H1 (cell line): Measurements from ENCODE around the gene CPXM2. TPM values are rescaled to one million over a fixed set of nuclear protein-coding genes. Genes with fewer than 3 reads are reported as not detected.

ENCODE experiments used
- CTCF ChIA-PET: fragments of 300-600 bp; sonication (Branson Sonifier 250); formaldehyde crosslinking; loops from one replicate; lab custom pipeline; 2021; ENCODE audit not compliant: partially characterized antibody; lab: Charles Lee
- POLR2A ChIA-PET: fragments of 300-600 bp; sonication (Branson Sonifier 250); formaldehyde crosslinking; loops from one replicate; lab custom pipeline; 2021; ENCODE audit warnings: inconsistent platforms; ENCODE audit not compliant: partially characterized antibody; lab: Charles Lee
- DNase-seq, 2 experiments: peaks; one replicate each; pipeline versions ENCODE4 v3.0.0 to v3.0.0-alpha.2; 2010 to 2022; ENCODE audit warnings: low spot score in 2 of 2, low read depth in 1 of 2, mixed read lengths in 1 of 2
- FAIRE-seq: peaks from 2 replicates; lab custom pipeline; 2011; peaks lifted over from hg19 to GRCh38; lab: Jason Lieb, UNC
- H2AFZ ChIP-seq: 2 replicates; pipeline ENCODE4 v1.8.1; 2012; ENCODE audit warnings: low read length, inconsistent platforms
- H2AK5ac ChIP-seq: 2 replicates; pipeline ENCODE4 v1.6.1; 2013; ENCODE audit warnings: low read depth, low read length
- H2BK120ac ChIP-seq: replicated peaks from 2 replicates; pipeline ENCODE3; 2013; ENCODE audit warnings: low read depth, low read length, inconsistent platforms
- H2BK12ac ChIP-seq: 2 replicates; pipeline ENCODE4 v1.6.1; 2013; ENCODE audit warnings: low read depth, low read length
- H2BK15ac ChIP-seq: 2 replicates; pipeline ENCODE4 v1.6.1; 2013; ENCODE audit warnings: low read length
- H2BK20ac ChIP-seq: 2 replicates; pipeline ENCODE4 v1.6.1; 2013; ENCODE audit warnings: low read length
- H2BK5ac ChIP-seq: 2 replicates; pipeline ENCODE4 v1.6.1; 2013; ENCODE audit warnings: low read depth, low read length
- H3K14ac ChIP-seq: 2 replicates; pipeline ENCODE4 v1.6.1; 2013; ENCODE audit warnings: inconsistent platforms; ENCODE audit not compliant: insufficient read length
- H3K18ac ChIP-seq: 2 replicates; pipeline ENCODE4 v1.6.1; 2013; ENCODE audit warnings: low read length; ENCODE audit errors: extremely low read depth
- H3K23ac ChIP-seq: 2 replicates; pipeline ENCODE4 v1.6.1; 2013; ENCODE audit warnings: inconsistent platforms; ENCODE audit not compliant: insufficient read length
- H3K23me2 ChIP-seq: 2 replicates; pipeline ENCODE4 v1.6.1; 2013; ENCODE audit warnings: low read depth, low read length
- H3K27ac ChIP-seq: 2 replicates; pipeline ENCODE4 v1.6.1; 2011; ENCODE audit warnings: low read depth, low read length, inconsistent platforms
- H3K27me3 ChIP-seq, 4 experiments: replicated peaks in 1 of 4; 1 replicate in 1 of 4; 2 replicates in 3 of 4; pipeline versions ENCODE4 v1.6.1 to v1.8.1; 2011 to 2013; ENCODE audit warnings: low read length in 3 of 4, mild to moderate bottlenecking in 3 of 4, inconsistent platforms in 2 of 4, mixed read lengths in 2 of 4, moderate library complexity in 1 of 4; ENCODE audit not compliant: control insufficient read depth in 3 of 4, insufficient read depth in 3 of 4; ENCODE audit errors: extremely low read depth in 1 of 4
- H3K36me3 ChIP-seq, 4 experiments: 2 replicates each; pipeline versions ENCODE4 v1.6.1 to v1.8.1; 2011 to 2013; ENCODE audit warnings: mild to moderate bottlenecking in 4 of 4, low read length in 3 of 4, moderate library complexity in 2 of 4, control low read depth in 1 of 4, inconsistent platforms in 1 of 4; ENCODE audit not compliant: insufficient read depth in 4 of 4, control insufficient read depth in 2 of 4
- H3K4ac ChIP-seq: replicated peaks from 2 replicates; pipeline ENCODE3; 2013; ENCODE audit warnings: low read length, low read depth, mixed read lengths, inconsistent platforms; ENCODE audit not compliant: insufficient read length
- H3K4me1 ChIP-seq, 4 experiments: replicated peaks in 1 of 4; 1 replicate in 1 of 4; 2 replicates in 3 of 4; pipeline versions ENCODE4 v1.6.1 to v1.8.1; 2011 to 2013; ENCODE audit warnings: low read length in 3 of 4, inconsistent platforms in 2 of 4, mixed read lengths in 1 of 4; ENCODE audit not compliant: insufficient read depth in 4 of 4, control insufficient read depth in 3 of 4
- H3K4me2 ChIP-seq, 2 experiments: 2 replicates each; pipeline versions ENCODE4 v1.6.1 to v1.8.1; 2011 to 2013; ENCODE audit warnings: low read depth in 2 of 2, low read length in 2 of 2, control low read depth in 1 of 2, inconsistent platforms in 1 of 2, mild to moderate bottlenecking in 1 of 2; ENCODE audit not compliant: insufficient read depth in 1 of 2
- H3K4me3 ChIP-seq, 4 experiments: fragments of 200-600, 300-600 bp in 1 of 4; sonication (generic), shearing (Covaris generic), sonication (Bioruptor Twin) in 1 of 4; 2 replicates each; pipeline versions ENCODE4 v1.5.1 to v1.8.1; 2011 to 2016; ENCODE audit warnings: low read length in 4 of 4, low read depth in 3 of 4, control low read depth in 2 of 4, inconsistent platforms in 2 of 4, mild to moderate bottlenecking in 2 of 4, mixed read lengths in 1 of 4, moderate library complexity in 1 of 4; ENCODE audit not compliant: insufficient read depth in 2 of 4; ENCODE audit errors: extremely low read depth in 1 of 4
- H3K56ac ChIP-seq: replicated peaks from 2 replicates; pipeline ENCODE3; 2013; ENCODE audit warnings: low read depth, mild to moderate bottlenecking, mixed read lengths, low read length, inconsistent platforms; ENCODE audit not compliant: insufficient read length
- H3K79me1 ChIP-seq: 2 replicates; pipeline ENCODE4 v1.6.1; 2013; ENCODE audit warnings: low read depth, low read length, control low read depth
- H3K79me2 ChIP-seq, 2 experiments: 2 replicates each; pipeline versions ENCODE4 v1.6.1 to v1.8.1; 2012 to 2013; ENCODE audit warnings: low read length in 2 of 2, mild to moderate bottlenecking in 2 of 2, inconsistent platforms in 1 of 2; ENCODE audit not compliant: insufficient read depth in 2 of 2, control insufficient read depth in 1 of 2
- H3K9ac ChIP-seq, 4 experiments: replicated peaks in 1 of 4; 1 replicate in 1 of 4; 2 replicates in 3 of 4; pipeline versions ENCODE4 v1.6.1 to v1.8.1; 2011 to 2013; ENCODE audit warnings: low read depth in 3 of 4, low read length in 3 of 4, control low read depth in 2 of 4, mild to moderate bottlenecking in 2 of 4, moderate library complexity in 2 of 4, inconsistent platforms in 1 of 4; ENCODE audit errors: extremely low read depth in 1 of 4
- H3K9me3 ChIP-seq, 2 experiments: 2 replicates each; pipeline versions ENCODE4 v1.6.1 to v1.8.1; 2012 to 2013; ENCODE audit warnings: mild to moderate bottlenecking in 2 of 2, moderate library complexity in 2 of 2, control low read depth in 1 of 2, inconsistent platforms in 1 of 2, low read depth in 1 of 2, low read length in 1 of 2, mixed read lengths in 1 of 2; ENCODE audit not compliant: insufficient read depth in 2 of 2
- H4K20me1 ChIP-seq, 2 experiments: replicated peaks in 1 of 2; 2 replicates each; pipeline versions ENCODE3 to v1.8.1; 2011 to 2013; ENCODE audit warnings: inconsistent platforms in 2 of 2, low read length in 2 of 2, mild to moderate bottlenecking in 1 of 2; ENCODE audit not compliant: insufficient read depth in 2 of 2, control insufficient read depth in 1 of 2
- H4K5ac ChIP-seq: 2 replicates; pipeline ENCODE4 v1.6.1; 2013; ENCODE audit warnings: low read length, low read depth, mixed read lengths, inconsistent platforms; ENCODE audit not compliant: insufficient read length
- H4K8ac ChIP-seq: 2 replicates; pipeline ENCODE4 v1.8.0; 2013; ENCODE audit warnings: mild to moderate bottlenecking, moderate library complexity, low read length, inconsistent platforms; ENCODE audit not compliant: insufficient read depth; ENCODE audit errors: extremely low read depth
- H4K91ac ChIP-seq: replicated peaks from 2 replicates; pipeline ENCODE3; 2013; ENCODE audit warnings: low read length, mixed read lengths, inconsistent platforms; ENCODE audit not compliant: insufficient read length
- BRCA1 ChIP-seq: IDR thresholded peaks from 2 replicates; pipeline ENCODE4 v1.6.1; 2012; ENCODE audit warnings: low read depth, low read length, improper control_type of control experiment
- CEBPB ChIP-seq: IDR thresholded peaks from 2 replicates; pipeline ENCODE4 v1.6.1; 2012; ENCODE audit warnings: low read depth, low read length
- CHD2 ChIP-seq: IDR thresholded peaks from 2 replicates; pipeline ENCODE4 v1.6.1; 2012; ENCODE audit warnings: low read length, improper control_type of control experiment
- CREB1 ChIP-seq: IDR thresholded peaks from 2 replicates; pipeline ENCODE4 v1.6.1; 2012; ENCODE audit warnings: inconsistent platforms
- EGR1 ChIP-seq: IDR thresholded peaks from 2 replicates; pipeline ENCODE4 v1.6.1; 2011; ENCODE audit warnings: low read depth, low read length, borderline replicate concordance
- EZH2 ChIP-seq: fragments of 200-600 bp; sonication (generic); IDR thresholded peaks from 2 replicates; pipeline ENCODE4 v1.7.1; 2012; ENCODE audit warnings: low read depth, mild to moderate bottlenecking, moderate library complexity, low read length, inconsistent platforms; ENCODE audit not compliant: severe bottlenecking
- GABPA ChIP-seq: IDR thresholded peaks from 2 replicates; pipeline ENCODE4 v1.6.1; 2011; ENCODE audit warnings: mild to moderate bottlenecking, low read length, moderate library complexity, borderline replicate concordance; ENCODE audit not compliant: insufficient read depth
- KDM4A ChIP-seq: IDR thresholded peaks from one replicate; pipeline ENCODE4 v1.7.1; 2012; ENCODE audit warnings: low read depth, mild to moderate bottlenecking, moderate library complexity, low read length, inconsistent platforms; ENCODE audit not compliant: severe bottlenecking
- POLR2A ChIP-seq, 2 experiments: IDR thresholded peaks; 1 replicate in 1 of 2; 2 replicates in 1 of 2; pipeline ENCODE4 v1.6.1; 2011; ENCODE audit warnings: low read depth in 2 of 2, low read length in 2 of 2, mild to moderate bottlenecking in 2 of 2; ENCODE audit errors: control extremely low read depth in 1 of 2
- POLR2AphosphoS5 ChIP-seq: IDR thresholded peaks from 2 replicates; pipeline ENCODE4 v1.6.1; 2011; ENCODE audit warnings: low read depth, low read length
- POU5F1 ChIP-seq: IDR thresholded peaks from 2 replicates; pipeline ENCODE4 v1.6.1; 2011; ENCODE audit warnings: low read depth, mild to moderate bottlenecking, low read length, moderate library complexity
- RFX5 ChIP-seq: IDR thresholded peaks from 2 replicates; pipeline ENCODE4 v1.6.1; 2011; ENCODE audit warnings: low read depth, low read length, improper control_type of control experiment, borderline replicate concordance
- USF2 ChIP-seq: IDR thresholded peaks from 2 replicates; pipeline ENCODE4 v1.6.1; 2011; ENCODE audit warnings: low read length, improper control_type of control experiment
- YY1 ChIP-seq: IDR thresholded peaks from 2 replicates; pipeline ENCODE4 v1.6.1; 2011; ENCODE audit warnings: low read depth, mild to moderate bottlenecking, low read length
- WGBS, 2 experiments: shearing (Covaris generic) in 1 of 2; methylation state at CpG; one replicate each; pipeline versions ENCODE4 v1.1.6 to v1.1.7; 2013 to 2015; ENCODE audit warnings: low lambda C conversion rate in 2 of 2, mixed read lengths in 2 of 2, inconsistent platforms in 1 of 2, low coverage in 1 of 2, missing lambda C conversion rate in 1 of 2; ENCODE audit not compliant: insufficient replicate concordance in 2 of 2, insufficient coverage in 1 of 2, insufficient read length in 1 of 2; ENCODE audit errors: extremely low coverage in 1 of 2, missing lambda C conversion rate in 1 of 2; 5-methylcytosine and 5-hydroxymethylcytosine counted together
- polyA plus RNA-seq, 7 experiments: library from polyadenylated mRNA; depleted of rRNA in 3 of 7; stranded (reverse) in 5 of 7; unstranded in 2 of 7; fragments of >200 nt in 5 of 7; fragments of 200-250 nt in 2 of 7; gene quantifications; 1 replicate in 5 of 7; 2 replicates in 1 of 7; 4 replicates in 1 of 7; pipeline versions ENCODE4 v1.2.1 to v1.2.3, GENCODE V29; 2011 to 2013; ENCODE audit warnings: missing spikeins in 2 of 7, mixed read lengths in 2 of 7
- total RNA-seq: library from RNA; stranded (reverse); fragmentation: NEBNext Ultra II Directional; extraction: Animal tissue kit (Norgen Biotek cat#: 25700); gene quantifications from 2 replicates; pipeline ENCODE4 v1.2.1, GENCODE V29; 2021

The CPXM2 gene
- total and polyA plus RNA-seq, 2 of the 8 experiments (the other 6 are each of a cell fraction or from before 2014, with no cell fraction given): 2.4 to 2.9 TPM

GRCh38 chr10:123766761-123767160, 124.8 kb downstream of the CPXM2 start:
- Histone ChIP-seq H3K4me3 (no peak overlapping the region), H3K14ac (no peak overlapping the region), H3K18ac (no peak overlapping the region), H3K79me2 (no peaks in the 10 kb centered on the region), H2AFZ (no peak overlapping the region), H2BK15ac (no peak overlapping the region), H4K5ac (no peak overlapping the region), H3K23ac (no peak overlapping the region), H3K27me3 (no peaks in the 10 kb centered on the region), H3K4me1 (no peaks in the 10 kb centered on the region; a peak in 1 of 7 replicates), H3K4me2 (no peak overlapping the region), H3K23me2 (no peaks in the 10 kb centered on the region), H2AK5ac (no peak overlapping the region), H3K36me3 (no peaks in the 10 kb centered on the region), H2BK20ac (no peak overlapping the region), H2BK12ac (no peak overlapping the region), H2BK5ac (no peak overlapping the region), H3K79me1 (no peaks in the 10 kb centered on the region), H2BK120ac (no peak overlapping the region), H3K56ac (no peak overlapping the region), H4K91ac (no peak overlapping the region), H3K9me3 (no peaks in the 10 kb centered on the region), H4K20me1 (no peaks in the 10 kb centered on the region), H4K8ac (no peak overlapping the region), H3K4ac (no peak overlapping the region), H3K9ac (no peak overlapping the region), H3K27ac (no peak overlapping the region)
- POLR2A ChIA-PET: no interaction called here
- FAIRE-seq (no peak), DNase-seq (no peak)
- 86% methylated on average over 8 of the region's 8 CpGs; no CpG with 5 or more reads in 1 of the 2 experiments for WGBS, 2 experiments
- TF ChIP-seq YY1 (no peak), POU5F1 (no peak), KDM4A (no peak), EZH2 (no peak), POLR2AphosphoS5 (no peak), GABPA (no peak), CEBPB (no peak), USF2 (no peak), POLR2A (IDR thresholded peaks at IDR 0.05; ENCODE audit: control extremely low read depth in 1 of 2, low read depth in 2 of 2, low read length in 2 of 2) (no peak), CHD2 (no peak), BRCA1 (no peak), RFX5 (no peak), EGR1 (no peak), CREB1 (no peak)
- CTCF ChIA-PET: interaction anchor here (0.8 kb wide), 1 partner anchor 147 kb away, joined by 3 read pairs; no protein-coding TSS in a partner anchor
